GM12878 (cell line): Measurements from ENCODE around the gene ETV3L. TPM values are rescaled to one million over a fixed set of nuclear protein-coding genes. Genes with fewer than 3 reads are reported as not detected.

ENCODE experiments used
- ATAC-seq: fragments of 200-7000 bp; cut with Tn5 transposase; 3 replicates; pipeline ENCODE4 v1.9.1; 2020; ENCODE audit warnings: mild to moderate bottlenecking, moderate library complexity
- BruUV-seq: library from RNA; stranded (reverse); fragments of 400-500 nt; replicated peaks from 2 replicates; lab custom pipeline; 2021; lab: Mats Ljungman, UMichigan
- CTCF ChIA-PET: fragments of 300-600 bp; sonication (Branson Sonifier 250); formaldehyde crosslinking; extraction: SDS; loops from one replicate; lab custom pipeline; 2021; ENCODE audit warnings: inconsistent platforms; lab: Yijun Ruan, JAX
- POLR2A ChIA-PET: fragments of 350-600 bp; formaldehyde crosslinking; extraction: SDS; loops from one replicate; lab custom pipeline; 2021; ENCODE audit warnings: inconsistent platforms; lab: Charles Lee
- RAD21 ChIA-PET: fragments of 300-600 bp; sonication (Branson Sonifier 250); formaldehyde crosslinking; loops from one replicate; lab custom pipeline; 2023; ENCODE audit warnings: antibody characterized with exemption; ENCODE audit not compliant: unreplicated experiment; lab: Charles Lee
- SMC1A ChIA-PET: fragments of 300-600 bp; sonication (Branson Sonifier 250); formaldehyde crosslinking; loops from one replicate; lab custom pipeline; 2023; ENCODE audit not compliant: unreplicated experiment, uncharacterized antibody; lab: Charles Lee
- DNase-seq: peaks from one replicate; pipeline ENCODE4 v3.0.0-alpha.2; 2011; ENCODE audit warnings: low read depth, low spot score
- FAIRE-seq: peaks from 3 replicates; lab custom pipeline; 2011; peaks lifted over from hg19 to GRCh38; lab: Jason Lieb, UNC
- H2AFZ ChIP-seq: 2 replicates; pipeline ENCODE4 v1.6.0; 2011; ENCODE audit warnings: low read depth, low read length, control low read depth; ENCODE audit not compliant: control insufficient read depth
- H3K27ac ChIP-seq: 2 replicates; pipeline ENCODE4 v1.5.1; 2011; ENCODE audit warnings: control low read depth; ENCODE audit not compliant: control insufficient read depth, insufficient read depth
- H3K27me3 ChIP-seq, 2 experiments: replicated peaks in 1 of 2; 2 replicates each; pipeline versions ENCODE4 v1.6.0 to v1.6.1; 2011; ENCODE audit warnings: low read length in 1 of 2; ENCODE audit not compliant: control insufficient read depth in 2 of 2, insufficient read depth in 2 of 2
- H3K36me3 ChIP-seq, 2 experiments: 2 replicates each; pipeline ENCODE4 v1.5.1; 2011; ENCODE audit warnings: low read length in 1 of 2; ENCODE audit not compliant: control insufficient read depth in 2 of 2, insufficient read depth in 2 of 2
- H3K4me1 ChIP-seq: 2 replicates; pipeline ENCODE4 v1.6.1; 2011; ENCODE audit warnings: mild to moderate bottlenecking, low read length, moderate library complexity, mixed read lengths; ENCODE audit not compliant: control insufficient read depth, insufficient read depth
- H3K4me2 ChIP-seq: 2 replicates; pipeline ENCODE4 v1.6.0; 2011; ENCODE audit warnings: control low read depth; ENCODE audit not compliant: control insufficient read depth, insufficient read depth
- H3K4me3 ChIP-seq: fragments of 200-600 bp; sonication (generic); 2 replicates; pipeline ENCODE4 v1.5.1; 2016
- H3K79me2 ChIP-seq: 2 replicates; pipeline ENCODE4 v1.6.0; 2011; ENCODE audit warnings: low read length; ENCODE audit not compliant: control insufficient read depth, insufficient read depth
- H3K9ac ChIP-seq: 2 replicates; pipeline ENCODE4 v1.8.0; 2011; ENCODE audit warnings: low read length, control low read depth, mixed read lengths; ENCODE audit not compliant: control insufficient read depth, insufficient read depth
- H3K9me3 ChIP-seq: replicated peaks from 3 replicates; pipeline ENCODE4 v1.5.1; 2011; ENCODE audit warnings: mild to moderate bottlenecking, low read length; ENCODE audit not compliant: control insufficient read depth, insufficient read depth
- H4K20me1 ChIP-seq: 2 replicates; pipeline ENCODE4 v1.6.0; 2011; ENCODE audit not compliant: control insufficient read depth, insufficient read depth
- BCL11A ChIP-seq: IDR thresholded peaks from 2 replicates; pipeline ENCODE4 v1.6.1; 2011; ENCODE audit warnings: low read depth, low read length
- BRCA1 ChIP-seq: IDR thresholded peaks from 2 replicates; pipeline ENCODE4 v1.6.1; 2011; ENCODE audit warnings: low read depth, low read length, improper control_type of control experiment
- CREM ChIP-seq: IDR thresholded peaks from 2 replicates; pipeline ENCODE4 v1.6.1; 2014; ENCODE audit warnings: antibody characterized with exemption, low read depth
- EP300 ChIP-seq, 2 experiments: fragments of 150-350 bp in 1 of 2; IDR thresholded peaks; 2 replicates each; pipeline ENCODE4 v1.6.1; 2011 to 2012; ENCODE audit warnings: low read depth in 2 of 2, low read length in 2 of 2, borderline replicate concordance in 1 of 2, improper control_type of control experiment in 1 of 2, inconsistent platforms in 1 of 2; ENCODE audit not compliant: control insufficient read depth in 1 of 2
- HDGF ChIP-seq: fragments of 450-650 bp; IDR thresholded peaks from 2 replicates; pipeline ENCODE4 v1.6.1; 2016; ENCODE audit warnings: antibody characterized with exemption
- IKZF1 ChIP-seq: fragments of 450-650 bp; conservative IDR thresholded peaks from 2 replicates; pipeline ENCODE4 v1.6.1; 2017; ENCODE audit warnings: antibody characterized with exemption, mild to moderate bottlenecking
- IRF4 ChIP-seq: IDR thresholded peaks from 2 replicates; pipeline ENCODE4 v1.6.1; 2011; ENCODE audit warnings: low read depth, low read length
- MYC ChIP-seq: IDR thresholded peaks from 2 replicates; pipeline ENCODE4 v1.6.1; 2011; ENCODE audit warnings: mild to moderate bottlenecking, low read length, moderate library complexity, inconsistent platforms; ENCODE audit not compliant: insufficient read depth, insufficient replicate concordance, insufficient read length, severe bottlenecking
- NFIC ChIP-seq: IDR thresholded peaks from 2 replicates; pipeline ENCODE4 v1.6.1; 2012; ENCODE audit warnings: low read depth, mild to moderate bottlenecking, inconsistent platforms, low read length, moderate library complexity
- NR2C1 ChIP-seq: fragments of 450-650 bp; IDR thresholded peaks from 2 replicates; pipeline ENCODE4 v1.6.1; 2017; ENCODE audit warnings: antibody characterized with exemption, mild to moderate bottlenecking, moderate library complexity
- POLR2A ChIP-seq: IDR thresholded peaks from 2 replicates; pipeline ENCODE4 v1.6.1; 2011; ENCODE audit warnings: low read depth, mild to moderate bottlenecking, low read length
- SRF ChIP-seq, 2 experiments: IDR thresholded peaks; 2 replicates each; pipeline ENCODE4 v1.6.1; 2011; ENCODE audit warnings: low read depth in 2 of 2, low read length in 2 of 2, mild to moderate bottlenecking in 1 of 2, moderate library complexity in 1 of 2
- in situ Hi-C: fragments of 300-500 bp; cut with MboI; formaldehyde crosslinking; loops from 9 replicates; pipeline ENCODE4 v1.14.3; 2018; ENCODE audit warnings: mixed read lengths
- intact Hi-C: fragments of 100-400 bp; cut with micrococcal nuclease; formaldehyde crosslinking; loops from one replicate; pipeline ENCODE4 v1.14.2; 2022; ENCODE audit not compliant: unreplicated experiment
- polyA plus RNA-seq, 11 experiments: library from polyadenylated mRNA; depleted of rRNA in 4 of 11; unstranded in 6 of 11; stranded (reverse) in 5 of 11; fragments of >200 nt; fragmentation: Nextera tagmentation in 4 of 11; fragmentation: Illumina TruSeq in 1 of 11; extraction: Ambion mirVana in 4 of 11; extraction: Trizol in 1 of 11; gene quantifications; 1 replicate in 1 of 11; 2 replicates in 10 of 11; pipeline versions ENCODE4 v1.2.1 to v1.2.3, GENCODE V29; 2011 to 2016; ENCODE audit warnings: inconsistent platforms in 2 of 11, missing spikeins in 2 of 11, low read depth in 1 of 11
- total RNA-seq, 4 experiments: library from RNA; depleted of rRNA in 3 of 4; stranded (reverse); fragments of >200 nt in 3 of 4; fragmentation: Illumina TruSeq in 1 of 4; extraction: Trizol in 1 of 4; gene quantifications; 2 replicates each; pipeline versions ENCODE4 v1.2.1 to v1.2.3, GENCODE V29; 2013 to 2021

Gene ETV3L
- total and polyA plus RNA-seq, 10 of the 15 experiments (the other 5 are each of a cell fraction or from before 2014, with no cell fraction given) = 0.03 to 1.3 (median 0.44) TPM

GRCh38 chr1:157117527-157118057, 18.0 kb upstream of the ETV3L start (continued):
- 0 out of 4 replicates have a peak, but pooled peaks of 1 of the 2 experiments have one; percentile 14 for TF ChIP-seq EP300 (IDR thresholded peaks at IDR 0.05; ENCODE audit: borderline replicate concordance in 1 of 2, control insufficient read depth in 1 of 2, low read depth in 2 of 2, low read length in 2 of 2)
- no peak for TF ChIP-seq POLR2A
- 0 out of 2 replicates have a peak, but pooled peaks have one; percentile 58 for TF ChIP-seq IRF4
- TF ChIP-seq IKZF1 = peak; percentile 54; the same call in 1 of the 2 replicates
- TF ChIP-seq MYC = no peak
- TF ChIP-seq, all 136 proteins: peak for 13

DNA sequence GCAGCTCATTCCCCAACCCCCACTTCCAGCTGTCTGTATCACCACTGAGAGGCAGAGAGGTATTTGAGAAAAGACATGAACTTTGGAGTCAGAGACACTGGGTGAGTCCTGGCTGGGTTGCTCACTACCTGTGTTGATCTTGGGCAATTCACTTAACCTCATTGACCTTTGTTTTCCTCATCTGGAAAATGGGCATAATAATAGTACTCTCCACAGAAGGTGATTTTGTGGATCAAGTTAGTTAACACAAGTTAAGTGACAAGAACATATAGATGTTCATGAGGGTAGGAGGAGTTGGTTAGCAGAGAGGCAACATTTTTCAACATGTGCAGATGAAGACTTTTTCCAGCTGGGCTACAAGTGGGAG, 17.1 kb upstream of the ETV3L start:
- RAD21 ChIA-PET = interaction anchor here (0.6 to 1.0 kb wide), 4 partner anchors 10 to 40 kb away, joined by 3 read pairs; no protein-coding TSS in a partner anchor
- intact Hi-C loops = no loop called here
- no peak for FAIRE-seq

More for the DNA sequence above, 17.1 kb upstream of the ETV3L start:
- no peak for DNase-seq
- no peaks in the 10 kb centered on the region for H3K36me3 ChIP-seq
- no peak overlapping the region for H3K9ac ChIP-seq
- H4K20me1 ChIP-seq = no peaks in the 10 kb centered on the region
- H3K9me3 ChIP-seq = no peaks in the 10 kb centered on the region
- BruUV-seq = no TSS peak
- ChIA-PET POLR2A (interaction anchor here (0.5 to 1.1 kb wide), 4 partner anchors 10 to 53 kb away, joined by 3 to 7 read pairs (median 4); no protein-coding TSS in a partner anchor), CTCF (interaction anchor here (1.3 to 1.9 kb wide), 2 partner anchors 27 to 39 kb away, joined by 3 to 11 read pairs; no protein-coding TSS in a partner anchor)
- ATAC-seq = no peak
- in situ Hi-C loops = no loop called here
- H3K4me2 ChIP-seq = no peak overlapping the region
- no peak overlapping the region for H2AFZ ChIP-seq
- H3K27me3 ChIP-seq = 0 out of 4 replicates have a peak, but pooled peaks cover 0 to 2% of the 10 kb centered on the region in 2 experiments
- TF ChIP-seq BCL11A (no peak), HDGF (no peak), BRCA1 (no peak), NR2C1 (no peak), CREM (no peak), SRF (IDR thresholded peaks at IDR 0.05; ENCODE audit: low read depth in 2 of 2, low read length in 2 of 2) (no peak), NFIC (no peak)
- TF ChIP-seq, all 136 proteins: peak for 0
- Histone ChIP-seq H3K79me2 (no peaks in the 10 kb centered on the region), H3K4me1 (peaks cover 18% of the 10 kb centered on the region), H3K27ac (no peak overlapping the region), H3K4me3 (no peak overlapping the region)
- SMC1A ChIA-PET = interaction anchor here (0.6 to 1.5 kb wide), 2 partner anchors 19 to 43 kb away, joined by 3 to 5 read pairs; no protein-coding TSS in a partner anchor
